Prostate gland (tissue), 2 donors: ENCODE measurements around the gene MET.

Source experiments
- POLR2A ChIP-seq: fragments of 450-650 bp; IDR thresholded peaks from one replicate; pipeline ENCODE4 v1.6.1; 2016; ENCODE audit warnings: antibody characterized with exemption, mild to moderate bottlenecking
- POLR2AphosphoS5 ChIP-seq: sonication (generic); formaldehyde crosslinking; IDR thresholded peaks from one replicate; pipeline ENCODE4 v1.6.1; 2017; ENCODE audit warnings: antibody characterized with exemption
- TF ChIP-seq, protein P1 (sequence below), 4 experiments: fragments of 200-600 bp in 2 of 4; fragments of 450-650 bp in 2 of 4; sonication (generic) in 2 of 4; IDR thresholded peaks; 1 replicate in 3 of 4; 2 replicates in 1 of 4; pipeline ENCODE4 v1.5.1; 2016 to 2019; ENCODE audit warnings: antibody characterized with exemption in 4 of 4, mild to moderate bottlenecking in 2 of 4, moderate library complexity in 2 of 4

- TF ChIP-seq POLR2A (no peak), POLR2AphosphoS5 (no peak)
- TF ChIP-seq, protein P1, sequence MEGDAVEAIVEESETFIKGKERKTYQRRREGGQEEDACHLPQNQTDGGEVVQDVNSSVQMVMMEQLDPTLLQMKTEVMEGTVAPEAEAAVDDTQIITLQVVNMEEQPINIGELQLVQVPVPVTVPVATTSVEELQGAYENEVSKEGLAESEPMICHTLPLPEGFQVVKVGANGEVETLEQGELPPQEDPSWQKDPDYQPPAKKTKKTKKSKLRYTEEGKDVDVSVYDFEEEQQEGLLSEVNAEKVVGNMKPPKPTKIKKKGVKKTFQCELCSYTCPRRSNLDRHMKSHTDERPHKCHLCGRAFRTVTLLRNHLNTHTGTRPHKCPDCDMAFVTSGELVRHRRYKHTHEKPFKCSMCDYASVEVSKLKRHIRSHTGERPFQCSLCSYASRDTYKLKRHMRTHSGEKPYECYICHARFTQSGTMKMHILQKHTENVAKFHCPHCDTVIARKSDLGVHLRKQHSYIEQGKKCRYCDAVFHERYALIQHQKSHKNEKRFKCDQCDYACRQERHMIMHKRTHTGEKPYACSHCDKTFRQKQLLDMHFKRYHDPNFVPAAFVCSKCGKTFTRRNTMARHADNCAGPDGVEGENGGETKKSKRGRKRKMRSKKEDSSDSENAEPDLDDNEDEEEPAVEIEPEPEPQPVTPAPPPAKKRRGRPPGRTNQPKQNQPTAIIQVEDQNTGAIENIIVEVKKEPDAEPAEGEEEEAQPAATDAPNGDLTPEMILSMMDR (IDR thresholded peaks at IDR 0.05) = no peak
Measured at GRCh38 chr7:116787881-116788280, 115.9 kb downstream of the MET start.
